OCI-M1 (cell line): ENCODE results near the gene CETP.
"Not testable (repeated sequence)": the region's sequence is repeated elsewhere in the genome, so short reads cannot be mapped to it uniquely, and the experiment has no call there.

Experiments
- DNase-seq: peaks from one replicate; lab custom pipeline; 2025; lab: John Stamatoyannopoulos, UW

The CETP gene

GRCh38 chr16:56934599-56935145, 27.1 kb upstream of the CETP start:
- not testable (repeated sequence) for DNase-seq

- DNase-seq, result no peak
Measured at GRCh38 chr16:56935201-56935600, 26.5 kb upstream of the CETP start.

- DNase-seq, result peak; percentile 41
Measured at GRCh38 chr16:56936491-56936890, 25.3 kb upstream of the CETP start.

- DNase-seq, result no peak
Measured at GRCh38 chr16:56936950-56937349, 24.8 kb upstream of the CETP start.

GRCh38 chr16:56938664-56939513, 22.9 kb upstream of the CETP start:
- DNase-seq, result no peak

- DNase-seq, result no peak
Measured at GRCh38 chr16:56939801-56940200, 21.9 kb upstream of the CETP start.

- DNase-seq, result no peak
Measured at GRCh38 chr16:56941092-56941491, 20.7 kb upstream of the CETP start.

- DNase-seq, result no peak
Measured at GRCh38 chr16:56941856-56942331, 19.9 kb upstream of the CETP start.

- no peak for DNase-seq
Measured at GRCh38 chr16:56943761-56944375, 17.9 kb upstream of the CETP start.

- no peak for DNase-seq
Measured at GRCh38 chr16:56944954-56945839, 16.6 kb upstream of the CETP start.

GRCh38 chr16:56945847-56946527, 15.8 kb upstream of the CETP start:
- no peak for DNase-seq

- DNase-seq, result peak; percentile 11
Measured at GRCh38 chr16:56946767-56947603, 14.8 kb upstream of the CETP start.

GRCh38 chr16:56947604-56947995, 14.2 kb upstream of the CETP start:
- DNase-seq, result no peak

- DNase-seq, result no peak
Measured at GRCh38 chr16:56948234-56948633, 13.5 kb upstream of the CETP start.

- no peak for DNase-seq
Measured at GRCh38 chr16:56950051-56950450, 11.7 kb upstream of the CETP start.

- DNase-seq, result no peak
Measured at GRCh38 chr16:56950455-56950854, 11.3 kb upstream of the CETP start.

- peak; percentile 58 for DNase-seq
Measured at GRCh38 chr16:56950881-56951771, 10.6 kb upstream of the CETP start.

GRCh38 chr16:56953006-56953405, 8.7 kb upstream of the CETP start:
- DNase-seq, result no peak

- no peak for DNase-seq
Measured at GRCh38 chr16:56956076-56956475, 5.7 kb upstream of the CETP start.

GRCh38 chr16:56956756-56957155, 5.0 kb upstream of the CETP start:
- DNase-seq, result no peak
